NK-92 treated with Interleukin-12 subunit alpha and Interleukin-12 subunit beta, amount 100 ng/mL, for 24 hours (cell line): ENCODE results near the gene CNR2.
A peak's percentile ranks its signal among the peaks of the same experiment; 100 is the strongest.
"Not testable (repeated sequence)": the region's sequence is repeated elsewhere in the genome, so short reads cannot be mapped to it uniquely, and the experiment has no call there.

Source experiments
- DNase-seq: peaks from one replicate; lab custom pipeline; 2025; lab: John Stamatoyannopoulos, UW

The CNR2 gene

DNA sequence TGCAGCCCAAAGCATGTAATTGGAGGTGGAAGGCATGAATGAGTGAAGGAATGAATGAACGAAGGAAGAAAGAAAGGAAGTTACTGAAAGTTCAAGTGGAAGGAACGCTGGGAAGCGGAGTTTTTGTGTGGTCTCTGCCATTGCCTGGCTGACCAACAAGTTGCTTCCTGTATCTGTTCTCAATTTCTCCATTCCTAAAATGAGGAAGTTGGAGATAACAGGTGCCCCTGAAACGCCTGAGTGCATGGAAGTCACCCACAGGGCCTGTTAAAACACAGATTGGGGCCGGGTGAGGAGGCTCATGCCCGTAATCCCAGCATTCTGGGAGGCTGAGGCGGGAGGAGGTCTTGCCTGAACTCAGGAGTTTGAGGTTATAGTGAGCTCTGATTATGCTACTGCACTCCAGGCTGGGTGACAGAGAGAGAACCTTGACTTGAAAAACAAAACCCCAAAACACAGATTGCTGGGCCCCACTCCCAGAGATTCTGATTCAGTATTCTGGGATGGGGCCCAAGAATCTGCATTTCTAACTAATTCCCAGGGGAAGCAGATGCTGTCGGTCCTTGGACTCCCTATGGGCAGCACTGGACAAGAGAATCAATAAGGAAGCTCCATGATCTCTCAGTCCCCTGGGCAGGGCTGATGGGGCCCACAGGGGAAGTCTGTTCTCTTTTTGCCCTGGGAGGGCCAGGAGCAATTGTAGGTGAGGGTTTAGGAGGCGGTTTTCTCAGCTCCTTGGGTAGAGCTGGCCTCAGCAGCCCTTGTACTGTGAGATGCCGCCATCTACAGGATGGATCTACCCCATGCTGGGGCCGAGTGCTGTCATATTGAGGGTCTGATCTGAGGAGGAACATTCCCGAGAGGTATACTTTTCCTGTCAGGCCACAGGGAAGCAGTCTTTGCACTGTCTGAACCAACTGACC lies 3.3 kb upstream of the CNR2 start:
- peak; percentile 65 for DNase-seq

DNA sequence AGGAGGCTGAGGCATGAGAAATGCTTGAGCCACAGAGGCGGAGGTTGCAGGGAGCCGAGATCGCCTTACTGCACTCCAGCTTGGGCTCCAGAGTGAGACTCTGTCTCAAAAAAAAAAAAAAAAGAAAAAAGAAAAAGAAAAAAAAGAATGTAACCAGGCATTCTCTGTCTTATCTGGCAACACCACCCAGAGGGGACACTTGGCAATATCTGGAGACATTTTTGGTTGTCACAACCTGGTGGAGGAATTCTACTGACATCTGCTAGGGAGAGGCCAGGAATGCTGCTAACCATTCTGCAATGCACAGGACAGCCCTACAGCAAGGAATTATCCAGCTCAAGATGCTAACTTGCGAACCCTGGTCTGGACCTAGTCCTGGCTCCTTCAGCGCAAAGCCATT lies 2.3 kb upstream of the CNR2 start:
- DNase-seq = no peak

DNA sequence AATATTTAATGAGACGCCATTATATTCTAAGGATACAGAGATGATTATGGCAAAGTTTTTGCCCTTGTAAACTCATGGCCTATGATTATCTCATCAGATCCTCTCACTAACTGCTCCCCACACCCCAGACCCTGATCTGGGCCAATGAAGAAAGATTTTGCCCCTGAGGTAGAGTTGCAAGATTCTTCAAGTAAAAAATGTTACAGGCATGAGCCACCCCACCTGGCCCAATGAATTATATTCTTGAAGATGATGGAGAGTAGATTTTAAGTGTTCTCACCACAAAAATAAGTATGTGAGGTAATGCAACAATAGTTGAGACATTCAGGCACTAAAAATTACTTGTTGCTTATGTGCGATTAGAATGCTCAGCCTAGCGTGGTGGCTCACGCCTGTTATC lies 1.8 kb upstream of the CNR2 start:
- DNase-seq = no peak

DNA sequence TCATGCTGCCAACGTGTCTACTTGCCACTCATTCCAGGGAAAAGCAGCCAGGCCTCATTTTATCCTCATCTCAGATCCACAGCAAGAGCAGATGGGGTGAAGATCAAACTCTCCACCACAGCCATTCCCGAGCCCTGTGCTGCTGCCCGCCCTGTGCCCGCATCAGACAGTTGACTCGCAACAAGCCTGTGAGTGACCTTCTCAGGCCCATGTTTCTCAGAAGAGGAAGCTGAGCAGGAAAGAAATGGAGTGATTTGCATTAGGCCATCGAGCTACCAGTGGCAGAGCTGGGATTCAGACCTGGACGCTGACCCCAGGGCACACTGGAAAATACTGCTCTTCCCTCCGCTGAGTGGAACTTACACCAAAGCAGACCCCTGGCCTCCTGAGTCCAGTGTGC lies 1.2 kb downstream of the CNR2 start:
- no peak for DNase-seq

DNA sequence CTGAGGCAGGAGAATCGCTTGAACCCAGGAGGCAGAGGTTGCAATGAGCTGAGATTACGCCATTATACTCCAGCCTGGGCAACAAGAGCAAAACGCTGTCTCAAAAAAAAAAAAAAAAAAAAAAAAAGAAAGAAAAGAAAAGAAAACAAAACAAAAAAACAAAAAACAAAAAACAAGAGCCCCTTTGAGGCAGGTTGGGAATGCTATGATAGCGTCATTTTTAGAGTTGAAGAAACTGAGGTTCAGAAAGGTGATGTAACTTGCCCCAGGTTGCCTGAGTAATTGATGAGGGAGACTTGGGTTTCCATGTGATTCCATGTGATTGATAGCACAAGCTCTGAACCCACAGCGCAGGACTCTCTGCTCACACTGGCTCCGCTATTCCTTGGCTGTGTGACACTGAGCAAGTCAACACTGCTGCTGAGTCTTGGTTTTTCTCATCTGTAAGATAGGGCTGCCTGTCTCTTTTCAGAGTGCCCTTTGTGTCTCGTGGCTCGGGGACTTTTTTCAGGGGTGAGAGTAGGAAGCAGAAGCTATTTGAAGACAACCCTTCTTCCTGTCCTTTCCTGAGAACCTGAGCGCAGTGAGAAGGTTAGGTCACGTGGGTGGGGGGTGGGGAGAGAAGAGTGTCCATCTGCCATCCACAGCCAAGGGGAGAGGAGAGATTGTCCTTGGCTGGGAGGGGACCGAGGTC lies 2.5 kb downstream of the CNR2 start:
- DNase-seq = no peak

DNA sequence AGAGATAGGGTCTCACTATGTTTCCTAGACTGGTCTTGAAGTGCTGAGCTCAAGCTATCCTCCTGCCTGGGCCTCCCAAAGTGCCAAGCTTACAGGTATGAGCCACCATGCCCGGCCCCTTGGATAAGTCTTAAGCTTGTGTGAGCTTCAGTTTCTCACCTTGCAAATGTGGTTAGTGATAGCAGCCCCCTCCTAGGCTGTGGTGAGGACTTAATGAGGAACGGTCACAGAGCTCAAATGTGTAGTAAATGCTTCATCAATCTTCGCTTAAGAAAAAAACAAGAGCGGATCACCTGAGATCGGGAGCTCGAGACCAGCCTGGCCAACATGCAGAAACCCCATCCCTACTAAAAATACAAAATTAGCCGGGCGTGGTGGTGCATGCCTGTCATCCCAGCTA lies 3.0 kb downstream of the CNR2 start:
- DNase-seq = no peak

DNA sequence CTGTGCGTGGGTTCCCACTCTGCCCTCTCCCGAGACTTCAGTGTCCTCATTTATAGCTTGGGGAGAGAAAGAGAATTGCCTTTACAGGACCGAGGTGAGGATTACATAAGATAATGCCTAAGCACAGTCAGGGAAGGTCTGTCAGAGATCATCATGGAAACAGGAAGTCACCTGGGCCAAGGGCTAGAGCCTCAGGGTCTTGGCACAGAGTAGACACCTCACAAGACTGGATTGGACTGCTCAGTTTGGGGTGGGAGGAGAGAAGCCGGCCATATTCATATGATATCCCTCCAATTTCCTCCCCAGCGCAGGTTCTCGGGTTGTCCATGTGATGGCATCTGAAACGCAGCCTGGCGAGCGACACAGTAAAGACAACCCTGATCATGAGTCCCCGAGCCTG lies 3.8 kb downstream of the CNR2 start:
- no peak for DNase-seq

DNA sequence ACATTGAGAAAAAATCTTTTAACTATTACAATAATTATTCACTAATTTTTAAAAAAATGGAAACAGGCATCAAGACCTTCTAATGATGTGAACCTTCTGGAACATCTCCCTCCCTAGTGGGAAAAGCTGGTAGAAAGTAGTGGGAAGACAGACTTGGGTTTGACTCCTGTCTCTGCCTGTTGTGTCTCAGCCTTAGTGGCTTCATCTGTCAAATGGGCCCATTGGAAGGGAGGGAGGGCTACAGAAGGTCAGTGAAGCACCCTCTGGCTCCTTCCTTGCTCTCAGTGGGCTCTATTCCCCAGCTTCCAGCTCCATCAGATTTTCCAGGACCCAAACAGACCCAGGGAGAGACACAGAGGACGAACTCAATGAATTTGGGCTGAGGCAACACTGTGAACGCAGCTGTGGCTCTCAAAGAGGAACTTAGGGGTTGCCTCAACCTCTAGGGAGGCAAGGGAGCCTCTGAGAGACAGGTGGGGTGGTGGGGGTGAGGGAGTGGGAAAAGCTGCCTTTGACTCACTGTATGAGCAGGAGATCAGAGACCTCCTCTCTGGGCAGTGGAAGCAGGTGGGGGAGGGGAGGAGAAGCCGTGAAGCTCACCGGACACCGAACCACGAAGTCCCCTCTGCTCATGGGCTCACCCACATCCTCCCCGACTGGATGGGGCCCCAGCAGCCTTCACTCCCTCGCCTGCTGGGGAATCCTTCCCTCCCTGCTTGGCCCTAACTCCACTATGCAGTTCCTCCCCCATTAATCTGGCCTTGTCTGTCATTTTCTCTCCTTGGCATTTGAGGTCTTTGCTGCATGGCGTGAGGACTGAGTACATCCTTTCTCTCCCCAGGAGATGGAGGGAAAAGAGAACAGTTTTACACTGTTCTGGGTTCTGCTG lies 4.5 kb downstream of the CNR2 start:
- peak; percentile 58 for DNase-seq

DNA sequence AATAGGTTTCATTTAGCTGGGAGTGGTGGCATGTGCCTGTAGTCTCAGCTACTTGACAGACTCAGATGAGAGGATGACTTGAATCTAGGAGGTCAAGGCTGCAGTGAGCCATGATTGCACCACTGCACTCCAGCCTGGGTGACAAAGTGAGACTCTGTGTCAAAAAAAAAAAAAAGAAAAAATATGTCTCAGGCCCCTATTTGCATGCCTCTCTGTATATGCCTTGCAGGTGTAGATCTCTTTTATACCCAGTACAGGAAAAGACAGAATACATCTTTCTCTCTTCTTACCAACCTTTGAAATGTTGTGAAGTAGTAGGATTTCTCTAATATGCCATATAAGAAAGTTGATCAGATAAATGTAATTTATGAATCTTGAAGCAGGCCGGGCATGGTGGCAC lies 6.4 kb downstream of the CNR2 start:
- no peak for DNase-seq

DNA sequence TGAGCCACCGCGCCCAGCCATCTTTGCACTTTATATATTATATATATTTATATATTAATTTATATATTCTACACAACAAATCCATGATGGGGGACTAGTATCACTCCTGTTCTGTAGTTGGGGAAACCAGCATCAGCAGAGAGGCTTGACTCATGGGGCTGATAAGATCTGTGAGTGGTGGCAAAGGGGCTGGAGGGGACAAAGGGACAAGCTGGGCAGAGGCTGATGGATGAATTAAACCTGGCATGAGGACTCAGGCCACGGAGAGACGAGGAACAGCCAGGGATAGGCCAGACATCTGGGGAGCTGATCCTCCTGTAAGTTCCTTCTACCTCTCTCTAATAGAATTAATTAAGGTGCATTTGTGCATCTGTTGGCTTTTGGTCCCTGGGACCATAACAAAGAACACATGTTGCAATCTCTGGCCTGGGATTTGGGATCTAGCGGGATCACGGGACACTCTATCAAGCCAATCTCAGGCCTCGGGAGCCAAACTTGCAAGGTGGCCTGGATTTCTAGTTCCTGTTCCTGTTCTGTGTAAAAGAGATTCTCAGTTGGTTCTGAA lies 7.6 kb downstream of the CNR2 start:
- DNase-seq = no peak

DNA sequence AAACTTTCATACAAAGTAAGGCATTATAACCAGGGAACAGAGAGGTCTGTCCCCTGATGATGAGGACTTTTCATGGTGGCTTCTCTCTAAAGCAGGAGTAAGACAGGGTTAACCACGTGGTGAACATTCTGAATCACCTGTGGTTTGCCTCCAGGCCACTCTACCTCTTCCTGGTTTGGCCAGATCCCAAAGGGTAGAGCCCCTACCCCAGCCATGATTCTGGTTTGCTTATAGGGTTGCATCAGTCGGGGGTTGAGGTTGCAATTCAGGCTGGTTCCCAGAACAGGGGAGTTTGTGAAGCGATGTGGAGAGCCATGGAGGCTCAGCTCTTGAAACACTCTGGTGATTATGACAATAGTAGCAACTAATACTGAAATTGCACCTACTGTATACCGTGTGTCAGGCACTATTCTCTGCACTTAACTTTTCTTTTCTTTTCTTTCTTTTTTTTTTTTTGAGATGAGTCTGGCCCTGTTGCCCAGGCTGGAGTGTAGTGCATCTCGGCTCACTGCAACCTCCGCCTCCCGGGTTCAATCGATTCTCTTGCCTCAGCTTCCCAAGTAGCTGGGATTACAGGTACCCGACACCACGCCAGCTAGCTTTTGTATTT lies 8.3 kb downstream of the CNR2 start:
- DNase-seq = peak; percentile 61

DNA sequence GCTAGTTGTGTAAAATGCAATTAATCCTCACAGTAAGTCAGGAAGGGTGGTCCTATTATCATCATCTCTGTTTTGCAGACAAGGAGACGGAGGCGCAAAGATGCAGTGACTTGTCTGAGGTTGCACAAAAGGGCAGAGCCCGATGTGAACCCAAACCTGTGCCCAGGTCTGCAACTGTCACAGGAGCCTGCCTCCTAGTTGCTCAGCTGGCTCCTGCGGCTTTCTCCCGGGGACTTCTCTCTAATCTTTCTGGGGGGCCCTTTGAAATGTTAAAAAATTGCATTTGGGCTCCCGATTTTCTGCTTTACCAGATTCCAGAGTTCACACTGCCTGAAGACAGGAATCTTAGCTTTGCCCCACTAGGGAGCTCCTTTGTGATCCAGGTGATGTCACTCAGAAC lies 9.4 kb downstream of the CNR2 start:
- no peak for DNase-seq

DNA sequence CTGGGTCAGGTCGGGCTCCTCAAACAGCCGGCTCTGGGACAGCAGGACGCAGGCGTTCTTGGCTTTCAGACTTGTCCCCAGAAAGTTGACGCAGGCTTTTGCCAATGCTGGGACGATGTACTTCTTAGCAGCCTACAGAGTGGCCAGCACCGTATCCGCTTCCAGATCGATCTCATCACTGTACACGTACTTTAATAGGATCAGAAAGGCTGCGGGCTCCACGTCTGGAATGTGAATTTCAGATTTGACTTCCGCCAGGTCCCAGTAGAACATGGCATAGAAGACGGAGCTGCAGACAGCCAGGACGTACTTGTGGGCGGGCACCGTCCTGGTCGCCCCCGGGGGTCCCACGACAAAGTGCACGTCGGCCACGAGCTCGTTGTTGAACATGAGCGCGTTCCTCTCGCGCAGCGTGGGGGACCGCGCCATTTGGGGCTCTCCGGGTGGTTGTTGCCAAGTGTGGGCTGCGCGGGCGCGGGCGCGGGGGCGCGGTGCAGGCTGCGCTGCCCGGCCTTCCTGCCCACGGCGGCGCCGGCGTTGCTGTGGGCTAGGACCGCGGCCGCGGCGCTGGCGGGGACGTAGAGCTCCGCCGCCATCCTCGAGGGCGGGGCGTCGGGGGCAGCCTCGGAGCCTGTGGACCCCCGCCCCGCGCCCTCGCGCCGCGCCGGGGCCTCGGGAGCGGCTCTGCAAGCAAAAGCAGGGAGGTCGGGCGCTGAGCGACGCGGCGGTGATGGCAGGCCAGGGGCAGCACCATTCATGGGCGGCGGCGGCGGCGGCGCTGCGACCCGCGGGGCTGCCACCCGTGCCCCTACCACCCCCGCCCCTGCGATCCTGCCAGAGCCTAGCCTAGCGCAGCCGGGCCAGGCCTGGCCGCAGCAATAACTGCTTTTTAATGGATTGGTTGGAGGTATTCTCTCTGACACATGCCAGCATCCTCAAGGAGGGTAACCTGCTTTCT lies 10.6 kb downstream of the CNR2 start:
- no peak for DNase-seq

DNA sequence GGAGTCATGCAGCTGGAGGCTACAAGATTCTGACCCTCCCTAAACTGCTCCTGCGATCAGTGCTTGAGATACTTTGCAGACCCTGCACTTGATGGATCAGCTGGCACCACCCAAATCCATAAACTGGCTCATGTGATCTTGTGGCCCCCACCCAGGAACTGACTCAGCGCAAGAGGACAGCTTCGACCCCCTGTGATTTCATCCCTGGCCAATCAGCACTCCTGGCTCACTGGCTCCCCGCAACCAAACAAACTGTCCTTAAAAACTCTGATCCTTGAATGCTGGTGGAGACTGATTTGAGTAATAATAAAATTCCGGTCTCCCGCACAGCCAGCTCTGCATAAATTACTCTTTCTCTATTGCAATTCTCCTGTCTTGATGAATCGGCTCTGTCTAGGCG lies 13.1 kb downstream of the CNR2 start:
- DNase-seq = not testable (repeated sequence)

DNA sequence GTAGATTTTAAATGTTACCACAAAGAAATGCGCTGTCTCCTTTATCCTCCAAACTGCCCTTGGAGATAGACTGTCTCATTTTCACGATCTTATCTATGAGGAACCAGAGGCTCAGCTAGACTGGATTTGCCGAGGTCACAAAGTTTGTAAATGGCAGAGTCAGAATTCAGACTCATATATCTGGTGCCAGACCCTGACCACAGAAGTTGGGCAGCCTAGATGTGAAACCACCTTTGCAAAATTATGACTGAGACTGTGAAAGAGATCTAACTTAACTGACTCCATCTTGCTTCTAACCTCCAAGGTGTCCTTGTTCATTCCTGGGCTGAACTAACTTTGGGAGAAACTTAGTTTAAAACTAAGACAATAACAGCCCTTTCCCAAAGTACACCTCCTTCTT lies 14.1 kb downstream of the CNR2 start:
- DNase-seq = no peak

DNA sequence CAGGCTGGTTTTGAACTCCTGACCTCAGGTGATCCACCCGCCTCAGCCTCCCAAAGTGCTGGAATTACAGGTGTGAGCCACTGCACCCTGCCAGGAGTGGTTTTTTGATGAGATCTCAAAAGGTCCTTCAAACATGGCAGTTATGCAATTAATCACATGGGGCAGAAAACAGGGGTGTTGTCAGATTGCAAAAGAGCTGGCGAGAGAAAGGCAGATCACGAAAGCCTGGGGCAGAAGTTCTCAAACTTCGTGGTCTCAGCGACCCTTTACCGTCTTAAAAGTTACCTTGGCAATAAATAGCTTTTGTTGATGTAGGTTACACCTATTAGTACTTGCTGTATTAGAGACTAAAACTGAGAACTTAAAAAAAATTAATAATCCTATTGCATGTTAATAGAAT lies 16.1 kb downstream of the CNR2 start:
- DNase-seq = peak; percentile 60

DNA sequence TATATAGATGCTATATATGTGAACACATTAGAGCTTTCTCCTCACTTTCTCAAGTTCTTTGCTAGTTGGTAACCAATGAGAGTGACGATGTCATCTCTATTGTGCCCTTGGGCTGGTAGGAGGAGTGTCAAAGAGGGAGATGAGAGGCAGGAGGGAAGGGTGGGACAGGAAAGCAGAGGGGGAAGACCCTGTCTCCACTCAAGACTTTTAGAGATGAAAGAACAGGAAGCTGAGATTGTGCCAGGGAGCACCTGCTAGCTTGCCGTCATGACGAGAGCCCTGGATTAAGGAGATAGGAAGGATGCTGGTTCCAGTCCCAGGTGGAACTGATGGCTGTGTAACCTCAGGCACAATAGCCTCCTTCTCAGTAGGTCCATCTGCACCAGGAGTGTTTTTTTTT lies 16.7 kb downstream of the CNR2 start:
- DNase-seq = no peak

DNA sequence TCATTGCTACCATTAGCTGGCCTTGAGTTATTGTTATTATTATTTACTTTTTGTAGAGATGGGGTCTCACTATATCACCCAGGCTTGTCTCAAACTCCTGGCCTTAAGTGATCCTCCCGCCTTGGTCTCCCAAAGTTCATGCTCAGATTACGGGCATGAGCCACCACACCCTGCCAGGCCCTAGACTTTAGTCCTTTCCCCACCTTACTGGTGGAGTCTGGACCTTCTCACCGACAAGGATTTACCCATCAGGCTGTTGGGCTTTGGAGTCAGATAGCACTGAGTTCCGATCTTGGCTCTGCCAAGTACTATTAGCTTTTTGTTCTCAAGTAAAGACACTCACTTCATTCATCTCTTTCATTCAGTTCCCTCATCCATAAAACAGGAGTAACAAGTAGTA lies 17.2 kb downstream of the CNR2 start:
- DNase-seq = no peak

DNA sequence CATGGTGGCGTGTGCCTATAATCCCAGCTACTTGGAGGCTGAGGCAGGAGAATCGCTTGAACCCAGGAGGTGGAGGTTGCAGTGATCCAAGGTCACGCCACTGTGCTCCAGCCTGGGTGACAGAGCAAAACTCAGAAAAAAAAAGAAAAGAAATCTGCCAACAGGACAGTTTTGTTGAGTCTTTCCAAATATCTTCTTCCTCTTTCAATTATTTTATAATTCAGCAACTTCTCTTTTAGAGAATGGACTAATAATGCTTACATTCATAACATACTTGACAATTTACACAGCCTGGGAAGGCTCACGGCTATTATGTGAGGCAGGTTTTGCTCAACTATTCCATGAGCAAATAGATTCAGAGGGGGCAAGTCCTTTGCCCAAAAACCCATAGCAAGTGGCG lies 18.1 kb downstream of the CNR2 start:
- DNase-seq = no peak

DNA sequence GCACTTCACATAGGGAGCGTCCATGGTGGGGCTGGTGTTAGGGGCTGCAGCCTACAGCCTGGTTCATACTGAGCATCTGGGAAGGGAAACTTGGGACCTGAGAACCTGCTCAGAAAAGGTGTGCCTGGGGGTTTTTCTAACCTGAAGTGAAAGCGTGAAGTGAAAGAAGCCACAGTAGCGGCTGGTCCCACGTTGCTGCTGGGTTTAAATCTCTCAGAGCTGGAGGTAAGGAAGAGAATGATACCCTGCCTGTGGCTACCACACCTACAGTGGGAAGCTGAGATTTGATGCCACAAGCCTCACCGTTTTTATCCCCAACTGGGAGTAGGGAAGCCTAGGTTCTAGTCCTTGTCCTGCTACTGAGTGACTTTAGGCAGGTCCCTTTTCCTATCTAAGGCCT lies 24.1 kb downstream of the CNR2 start:
- no peak for DNase-seq

DNA sequence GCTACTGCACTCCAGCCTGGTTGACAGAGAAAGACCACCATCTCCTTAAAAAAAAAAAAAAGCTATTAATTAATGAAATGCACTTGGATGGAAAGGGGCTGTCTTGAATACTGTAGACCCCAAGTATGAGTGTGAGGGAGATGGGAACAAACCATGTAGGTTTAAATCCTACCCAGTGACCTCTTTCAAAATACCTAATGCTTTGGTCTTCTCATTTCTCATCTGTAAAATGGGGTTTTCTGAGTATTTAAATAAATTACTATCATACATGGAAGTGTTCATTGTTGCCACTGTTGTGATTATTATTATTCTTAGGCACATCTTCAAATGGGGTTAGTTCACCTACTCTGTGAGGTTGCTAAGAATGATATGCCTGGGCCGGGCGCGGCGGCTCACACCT lies 27.9 kb downstream of the CNR2 start:
- DNase-seq = no peak
